DMS 273 (cell line): Measurements from ENCODE around the gene GRIK4.

Experiments
- DNase-seq: peaks from one replicate; lab custom pipeline; 2025; ENCODE audit not compliant: unreplicated experiment; lab: John Stamatoyannopoulos, UW

GRIK4 gene

GRCh38 chr11:120523196-120523595, 11.6 kb downstream of the GRIK4 start:
- DNase-seq, result no peak

DNA sequence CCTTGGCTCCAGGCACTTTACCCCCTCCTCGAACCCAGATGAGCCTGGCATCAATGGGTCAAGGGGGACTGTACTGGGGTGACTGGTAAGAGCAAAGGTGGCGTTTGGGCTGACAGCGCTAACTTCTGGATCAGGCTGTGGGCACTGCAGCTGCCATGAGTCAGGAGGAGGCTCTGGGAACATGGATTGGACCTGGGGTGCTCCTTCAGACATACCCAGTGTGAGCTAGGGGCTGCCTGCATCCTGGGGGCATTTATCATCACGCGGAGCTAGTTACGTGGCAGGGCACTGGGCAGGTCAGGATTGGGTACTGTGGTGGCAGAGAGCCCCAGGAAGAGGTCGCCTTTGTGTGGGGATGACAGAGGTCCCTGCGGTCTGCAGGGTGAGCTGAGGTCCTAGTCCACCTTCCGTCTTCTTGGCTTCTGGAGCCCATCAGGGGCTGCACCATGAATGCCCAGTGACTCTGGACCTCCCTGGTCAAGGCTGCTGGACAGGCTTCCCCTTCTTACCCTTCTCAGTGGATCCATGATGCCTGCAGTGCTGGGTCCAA, 13.1 kb downstream of the GRIK4 start:
- DNase-seq, result no peak

DNA sequence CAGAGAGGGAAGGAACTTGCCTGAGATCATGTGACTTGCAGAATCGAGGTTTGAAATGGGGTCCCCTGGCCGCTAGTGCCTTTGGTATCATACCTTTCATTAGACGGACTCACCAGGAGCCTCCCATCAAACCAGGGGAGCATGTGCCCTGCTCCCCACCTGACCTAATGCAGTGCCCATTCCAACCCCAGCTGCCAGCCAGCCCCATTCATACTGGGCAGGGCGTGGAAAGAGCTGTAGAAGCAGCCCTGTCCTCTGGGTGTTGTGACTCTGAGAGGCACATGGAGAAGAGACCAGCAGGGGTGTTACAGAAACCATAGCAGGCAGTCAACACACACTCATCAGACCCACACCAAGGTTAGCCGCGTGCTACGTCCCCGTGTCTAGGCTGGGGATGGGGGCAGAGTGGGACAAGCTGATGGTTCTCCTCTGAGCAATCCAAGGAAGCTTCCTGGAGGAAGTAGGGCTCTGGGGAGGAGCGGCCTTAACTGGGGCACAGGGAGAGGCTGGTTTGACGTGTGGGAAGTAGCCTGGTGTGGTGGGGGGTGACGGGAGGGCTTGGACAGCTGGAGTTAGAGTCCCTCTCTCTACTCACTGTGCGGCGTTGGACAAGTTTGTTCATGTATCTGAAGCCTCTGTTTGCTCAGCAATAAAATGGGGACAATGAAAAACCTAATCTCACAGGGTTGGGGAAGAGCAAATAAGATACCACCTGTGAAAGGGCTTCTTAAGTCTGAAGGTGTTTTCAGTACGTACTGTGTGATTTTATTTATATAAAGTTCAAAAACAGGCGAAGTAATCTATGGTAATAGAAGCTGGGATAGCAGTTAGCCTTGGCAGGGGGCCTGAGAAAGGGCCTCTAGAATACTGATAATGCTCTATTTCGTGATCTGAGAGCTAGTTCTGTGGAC, 14.0 kb downstream of the GRIK4 start:
- no peak for DNase-seq

- DNase-seq, result no peak
Measured at GRCh38 chr11:120526241-120526640, 14.7 kb downstream of the GRIK4 start.

DNA sequence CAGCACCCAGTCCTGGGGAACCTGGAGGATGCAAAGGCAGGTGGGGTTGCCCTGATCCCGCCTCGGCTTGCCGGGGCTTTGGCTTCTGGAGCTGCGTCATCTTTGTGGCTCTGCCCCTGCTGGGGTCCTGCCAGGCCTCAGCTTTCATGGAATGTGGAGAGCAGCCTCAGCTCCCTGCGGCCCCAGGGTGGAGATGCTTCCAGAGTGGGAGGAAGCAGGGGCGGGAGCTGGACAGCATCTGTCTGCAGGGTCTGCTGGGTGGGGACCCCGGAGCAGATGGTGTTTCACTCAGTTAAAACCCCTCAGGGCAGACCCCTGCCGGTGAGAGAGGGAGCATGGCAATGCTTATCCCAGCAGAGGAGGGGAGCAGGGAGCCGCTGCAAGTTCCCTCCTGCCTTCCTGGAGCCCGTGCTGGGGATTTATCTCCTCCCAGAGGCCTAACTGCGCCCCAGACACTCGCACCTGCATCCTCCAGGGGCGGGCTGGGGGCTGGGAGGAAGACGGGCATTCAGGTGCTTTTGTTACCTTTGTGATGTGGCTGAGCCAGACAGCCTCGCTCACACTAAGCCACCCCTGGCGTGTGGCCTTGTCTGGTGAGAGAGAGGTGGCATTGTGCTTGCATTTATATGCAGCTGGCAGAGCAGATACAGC, 15.7 kb downstream of the GRIK4 start:
- DNase-seq, result peak; percentile 14

GRCh38 chr11:120528749-120529148, 17.2 kb downstream of the GRIK4 start:
- DNase-seq, result no peak

DNA sequence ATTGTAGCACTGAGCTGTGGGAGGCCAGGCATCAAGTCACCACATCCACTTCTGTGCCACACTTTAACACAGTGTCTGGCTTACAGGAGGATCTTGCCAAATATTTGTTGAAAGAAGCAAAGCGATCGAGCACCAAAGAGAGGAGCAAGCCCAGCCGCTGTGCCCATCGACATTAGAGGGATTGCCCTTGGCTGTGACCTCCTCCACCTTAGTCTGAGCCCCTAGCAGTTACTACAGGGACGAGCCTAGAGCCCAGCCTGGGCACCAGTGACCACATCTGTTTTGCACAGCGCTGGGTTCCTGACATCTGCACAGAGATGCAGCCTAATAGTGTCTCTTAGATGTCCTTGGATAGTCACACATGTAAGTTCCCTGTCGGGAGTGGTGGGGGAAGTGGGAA, 17.7 kb downstream of the GRIK4 start:
- no peak for DNase-seq

DNA sequence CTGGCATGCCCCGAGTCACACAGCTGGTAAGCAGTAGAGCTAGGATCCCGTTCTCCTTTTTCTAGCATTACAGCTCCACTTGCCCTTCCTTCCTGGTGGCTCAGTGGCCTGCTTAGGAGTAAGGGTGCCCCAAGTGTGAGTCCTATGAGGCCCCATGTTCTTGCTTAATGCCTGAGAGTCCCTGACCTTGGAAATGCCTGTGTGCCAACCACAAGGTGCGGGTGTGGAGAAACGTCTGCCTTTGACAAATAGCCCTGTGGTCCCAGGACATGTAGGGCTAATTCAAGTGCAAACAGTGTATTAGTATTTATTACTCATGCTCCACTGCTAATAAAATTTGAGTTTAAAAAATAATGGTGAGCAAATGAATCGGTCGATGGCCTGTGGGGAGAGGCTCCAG, 18.4 kb downstream of the GRIK4 start:
- no peak for DNase-seq

DNA sequence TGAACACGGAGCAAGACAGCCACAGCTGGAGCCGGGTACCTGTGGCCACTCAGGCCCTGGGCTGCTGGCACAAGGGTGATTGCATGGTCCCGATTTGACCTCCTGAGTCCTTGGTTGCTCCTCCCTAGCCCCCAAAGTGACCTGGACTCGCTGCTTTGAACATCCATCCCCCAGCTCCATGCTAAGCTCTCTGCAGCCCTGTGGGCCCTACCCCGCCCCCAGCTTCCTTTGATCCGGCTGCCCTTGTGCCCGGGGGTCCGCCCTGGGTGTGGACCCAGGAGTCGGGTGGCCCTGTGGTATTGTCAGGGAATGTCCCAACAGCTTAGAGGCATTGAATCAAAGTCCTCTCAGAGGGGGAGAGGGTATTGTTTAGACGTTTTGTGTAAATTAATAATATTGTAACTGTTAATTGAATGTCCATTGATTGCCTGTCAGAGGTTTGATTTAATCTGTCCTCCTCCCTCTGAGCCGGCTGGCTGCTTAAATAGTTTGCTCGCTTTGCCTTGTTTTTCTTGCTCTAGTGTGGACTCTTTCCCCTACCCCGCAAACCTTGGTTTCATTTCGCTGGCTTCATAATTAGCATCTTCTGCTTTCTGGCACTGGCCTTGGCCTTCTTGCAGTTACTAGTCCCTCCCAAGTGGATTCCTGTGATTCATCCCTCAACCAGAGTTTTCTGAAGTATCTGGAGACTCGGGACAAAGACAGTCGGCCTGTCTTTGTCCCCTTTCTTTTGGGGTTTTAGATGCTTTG, 20.7 kb downstream of the GRIK4 start:
- no peak for DNase-seq

DNA sequence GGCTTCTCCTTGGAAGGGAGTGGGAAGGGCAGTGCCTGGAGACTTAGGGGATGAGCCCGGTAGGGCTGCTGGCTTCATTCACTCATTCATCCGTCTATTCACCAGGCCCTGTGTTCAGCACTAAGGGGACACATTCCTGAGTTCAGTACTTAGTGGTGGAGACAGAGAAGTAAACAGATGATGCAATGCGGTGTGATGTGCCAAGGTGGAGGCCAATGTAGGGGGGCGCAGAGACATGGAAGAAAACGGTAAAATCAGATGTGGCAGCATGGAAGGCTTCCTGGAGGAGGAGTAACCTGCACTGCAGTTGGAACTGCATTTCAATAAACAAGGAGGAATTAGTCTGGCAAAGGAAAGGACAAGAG, 21.3 kb downstream of the GRIK4 start:
- DNase-seq, result no peak

DNA sequence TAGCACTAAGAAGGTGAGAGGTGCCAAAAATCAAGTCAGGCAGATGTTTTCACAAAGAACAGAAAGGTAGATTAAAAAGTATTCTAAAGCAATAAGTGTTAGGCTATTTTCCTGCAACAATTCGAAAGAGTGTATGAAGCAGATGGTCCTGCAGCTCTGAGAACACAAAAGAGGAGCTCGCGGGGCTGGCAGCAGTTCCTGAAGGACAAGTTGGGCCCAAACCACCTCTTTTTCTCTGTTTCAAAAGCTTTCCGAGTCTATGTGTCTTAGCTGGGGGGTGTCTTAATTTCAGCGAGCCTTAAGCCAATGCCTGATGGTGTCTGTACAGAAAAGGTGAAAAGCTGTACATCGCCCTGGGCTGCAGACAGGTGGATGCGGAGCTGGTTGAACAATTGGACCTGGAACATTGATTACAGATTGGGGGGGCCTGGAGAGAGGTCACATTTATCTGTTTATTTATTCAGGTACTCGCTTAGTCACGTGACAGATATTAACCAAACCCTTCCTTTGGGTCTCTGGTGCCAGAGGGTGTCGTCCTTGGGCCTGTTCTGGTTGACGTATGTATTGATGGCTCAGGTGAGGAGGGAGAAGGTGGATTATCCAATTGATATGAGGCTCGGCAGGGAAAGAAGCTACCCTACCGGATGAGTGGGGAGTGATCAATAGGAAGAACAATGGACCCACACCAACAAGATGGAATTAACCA, 24.7 kb downstream of the GRIK4 start:
- no peak for DNase-seq

DNA sequence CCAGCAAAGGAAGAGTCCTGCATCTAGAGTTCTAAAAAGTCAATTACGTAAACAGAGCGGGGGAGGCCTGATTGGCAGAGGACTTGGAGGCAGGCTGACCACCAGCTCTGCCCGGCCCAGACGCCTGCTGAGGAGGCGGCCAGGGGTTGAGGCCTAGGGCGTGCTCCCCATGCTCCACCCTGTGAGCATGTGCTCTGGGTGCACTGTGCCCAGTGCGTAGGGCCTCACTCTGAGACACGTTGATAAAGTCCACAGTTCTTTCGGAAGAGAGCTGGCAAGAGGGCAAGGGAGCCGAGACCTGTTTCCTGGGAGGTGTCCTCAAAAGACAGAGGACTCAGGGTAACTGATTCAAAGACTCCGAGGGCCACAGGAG, 25.2 kb downstream of the GRIK4 start:
- DNase-seq, result no peak

DNA sequence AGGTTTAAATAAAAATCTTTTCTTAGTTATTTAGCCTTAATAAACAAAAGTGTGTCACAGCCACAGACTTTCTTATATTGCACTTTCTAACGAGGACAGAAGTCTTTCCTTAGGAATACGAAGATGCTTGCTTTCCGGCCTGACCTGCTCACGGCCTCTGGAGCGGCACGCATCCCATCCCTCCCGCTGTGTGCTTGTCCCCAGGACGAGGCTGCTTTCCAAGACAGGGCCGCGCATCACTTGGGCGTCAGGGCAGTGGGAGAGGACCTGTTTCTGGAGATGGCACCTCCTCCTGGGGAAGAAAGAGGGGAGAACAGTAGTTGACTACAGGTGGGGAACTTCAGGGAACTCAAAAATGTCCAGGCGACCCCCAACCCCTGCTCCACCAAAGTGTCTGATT, 26.4 kb downstream of the GRIK4 start:
- DNase-seq, result no peak

- no peak for DNase-seq
Measured at GRCh38 chr11:120538707-120539106, 27.2 kb downstream of the GRIK4 start.

- DNase-seq, result peak; percentile 23
Measured at GRCh38 chr11:120539667-120540369, 28.3 kb downstream of the GRIK4 start.

DNA sequence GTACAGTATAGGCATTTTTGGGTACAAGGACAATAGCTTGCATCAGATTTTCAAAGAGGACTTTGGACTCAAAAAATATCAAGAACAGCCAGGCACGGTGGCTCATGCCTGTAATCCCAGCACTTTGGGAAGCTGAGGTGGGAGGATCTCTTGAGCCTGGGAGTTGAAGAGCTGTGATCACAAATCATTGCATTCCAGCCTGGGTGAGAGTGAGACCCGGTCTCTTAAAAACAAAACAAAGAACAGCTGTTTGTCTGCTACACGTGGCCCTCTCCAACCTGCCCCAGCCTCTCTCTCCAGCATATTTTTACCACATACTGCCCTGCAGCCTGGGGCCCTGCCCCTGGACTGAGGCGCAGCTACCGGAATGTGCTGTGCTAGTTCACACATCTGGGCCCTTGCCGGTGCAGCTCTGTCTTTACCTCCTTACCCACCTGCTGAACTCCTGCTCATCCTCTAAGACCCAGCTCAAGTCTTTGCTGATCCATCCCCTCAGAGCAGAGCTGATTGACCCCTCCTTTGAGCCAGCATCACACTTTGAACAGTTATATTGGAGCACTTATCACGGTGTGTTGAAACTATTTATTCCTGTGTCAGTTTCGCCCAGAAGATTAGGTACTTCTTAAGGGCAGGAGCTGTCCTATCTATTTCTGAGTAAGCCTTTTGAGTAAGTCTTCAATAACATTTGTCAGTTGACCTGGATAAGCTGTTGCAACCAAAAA, 29.4 kb downstream of the GRIK4 start:
- no peak for DNase-seq

DNA sequence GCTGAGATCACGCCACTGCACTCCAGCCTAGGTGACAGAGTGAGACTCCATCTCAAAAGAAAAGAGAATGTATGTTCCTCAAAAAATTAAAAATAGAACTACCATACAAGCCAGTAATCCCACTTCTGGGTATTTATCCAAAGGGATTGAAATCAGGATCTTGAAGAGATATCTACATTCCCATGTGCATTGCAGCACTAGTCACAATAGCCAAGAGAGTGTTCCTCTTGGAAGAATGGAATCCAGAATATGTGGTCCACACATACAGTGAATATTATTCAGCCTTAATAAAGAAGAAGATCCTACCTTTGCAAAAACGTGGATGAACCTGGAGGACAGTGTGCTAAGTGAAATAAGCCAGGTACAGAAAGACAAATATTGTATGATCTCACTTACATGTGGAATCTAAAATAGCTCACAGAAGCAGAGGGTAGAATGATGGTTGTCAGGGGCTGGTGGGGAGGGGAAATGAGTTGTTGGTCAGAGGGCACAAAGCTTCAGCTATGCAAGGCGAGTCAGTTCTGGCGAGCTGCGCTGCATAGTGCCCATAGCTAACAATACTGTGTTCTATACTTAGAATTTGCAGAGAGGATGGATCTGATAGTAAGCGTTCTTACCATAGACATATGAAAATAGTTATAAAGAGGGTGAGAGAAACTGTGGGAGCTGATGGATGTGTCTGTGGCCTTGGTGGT, 32.1 kb downstream of the GRIK4 start:
- DNase-seq, result no peak

DNA sequence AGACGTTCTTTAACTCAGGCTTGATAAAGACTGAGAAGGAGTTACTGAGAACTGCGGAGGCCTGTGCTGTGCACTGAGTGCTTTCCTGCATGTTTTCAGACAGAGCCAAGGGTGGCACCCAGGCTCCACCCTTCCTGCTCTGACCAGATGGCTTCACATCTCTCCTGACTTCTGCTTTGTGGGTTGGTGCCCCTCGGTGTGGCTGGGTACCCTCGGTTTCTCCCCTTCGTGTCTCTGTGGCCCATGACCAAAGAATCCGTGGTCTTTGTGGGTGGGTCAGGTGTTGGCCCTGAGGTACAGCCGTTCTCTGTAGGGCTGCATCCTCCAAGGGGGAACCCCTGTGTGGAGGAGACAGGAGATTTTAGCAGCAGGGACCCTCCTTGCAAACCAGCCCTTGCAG, 34.3 kb downstream of the GRIK4 start:
- no peak for DNase-seq
